Subcutaneous preadipocyte (primary cell): ENCODE results near the gene CCDC85A. TPM values are rescaled to one million over a fixed set of nuclear protein-coding genes. Genes with fewer than 3 reads are reported as not detected.

ENCODE experiments used
- small RNA-seq: library from RNA; depleted of rRNA; stranded (forward); fragments of <200 nt; gene quantifications from one replicate; pipeline ENCODE3, GENCODE V24; 2012
- total RNA-seq: library from RNA; depleted of rRNA; stranded (reverse); fragments of >200 nt; gene quantifications from 2 replicates; pipeline ENCODE4 v1.2.3, GENCODE V29; 2012

CCDC85A gene
- 0.20 and 0.73 TPM in 2 replicates for total RNA-seq

GRCh38 chr2:56183643-56184499 lies at the start of gene CCDC85A:
Gene CCDC85A (plus strand): TSS chr2:56183990. CDS start chr2:56184625, 635 bp downstream.

Small RNA genes within 50 kb of the gene (small RNA-seq; reads per million reads assigned to genes)
- gene RNA5SP93: not detected
